ENCODE measurements around the gene BCL10.

- TF ChIP-seq MYNN (tag by site-specific recombination; IDR thresholded peaks at IDR 0.05; ENCODE audit: borderline replicate concordance) (no peak), ZNF121 (tag by site-specific recombination; IDR thresholded peaks at IDR 0.05) (no peak), ZSCAN23 (tag by site-specific recombination; IDR thresholded peaks at IDR 0.05) (no peak)
Measured at GRCh38 chr1:85289207-85289847, 12.9 kb upstream of the BCL10 start.
